ENCODE measurements around the gene DMD. TPM values are rescaled to one million over a fixed set of nuclear protein-coding genes. Genes with fewer than 3 reads are reported as not detected.

DMD gene
- total RNA-seq, 1 experiment from 2014 or later, result 47.2 TPM

- Histone ChIP-seq H3K36me3 (ENCODE audit: control insufficient read depth, insufficient read depth, low read length) (no peaks in the 10 kb centered on the region), H3K4me3 (ENCODE audit: low read depth, low read length) (no peak overlapping the region), H3K4me1 (no peaks in the 10 kb centered on the region), H3K27me3 (replicated peaks; ENCODE audit: control insufficient read depth, insufficient read depth, low read length) (no peaks in the 10 kb centered on the region), H3K9me3 (no peaks in the 10 kb centered on the region)
- Mint-ChIP-seq H3K4me1 (ENCODE audit: low read depth, unreplicated experiment) (no peaks in the 10 kb centered on the region), H3K4me3 (ENCODE audit: unreplicated experiment) (no peak overlapping the region), H3K27ac (ENCODE audit: unreplicated experiment) (no peak overlapping the region), H3K36me3 (ENCODE audit: insufficient read depth, unreplicated experiment) (no peaks in the 10 kb centered on the region), H3K27me3 (ENCODE audit: insufficient read depth, unreplicated experiment) (no peaks in the 10 kb centered on the region), H3K9me3 (ENCODE audit: unreplicated experiment) (no peaks in the 10 kb centered on the region)
- no peak for DNase-seq
- no TSS peak for BruUV-seq (replicated peaks)
- ChIA-PET POLR2A (no interaction called here), CTCF (no interaction called here)
- no peak for TF ChIP-seq CTCF (IDR thresholded peaks at IDR 0.05; ENCODE audit: insufficient read depth in 1 of 2, low read depth in 1 of 2, low read length in 1 of 2, severe bottlenecking in 1 of 2, unreplicated experiment in 1 of 2)
- intact Hi-C loops (cut with micrococcal nuclease; ENCODE audit: unreplicated experiment), result no loop called here
Measured at GRCh38 chrX:31092476-31092875, 2118.9 kb downstream of the DMD start.

- Mint-ChIP-seq H3K4me1 (ENCODE audit: low read depth, unreplicated experiment) (no peaks in the 10 kb centered on the region), H3K4me3 (ENCODE audit: unreplicated experiment) (no peak overlapping the region), H3K27me3 (ENCODE audit: insufficient read depth, unreplicated experiment) (no peaks in the 10 kb centered on the region), H3K27ac (ENCODE audit: unreplicated experiment) (no peak overlapping the region), H3K36me3 (ENCODE audit: insufficient read depth, unreplicated experiment) (no peaks in the 10 kb centered on the region), H3K9me3 (ENCODE audit: unreplicated experiment) (no peaks in the 10 kb centered on the region)
- ChIA-PET CTCF (no interaction called here), POLR2A (no interaction called here)
- no peaks in the 10 kb centered on the region for H3K36me3 ChIP-seq (ENCODE audit: control insufficient read depth, insufficient read depth, low read length)
- H3K9me3 ChIP-seq, result no peaks in the 10 kb centered on the region
- no TSS peak for BruUV-seq (replicated peaks)
- no peak overlapping the region for H3K4me3 ChIP-seq (ENCODE audit: low read depth, low read length)
- intact Hi-C loops (cut with micrococcal nuclease; ENCODE audit: unreplicated experiment), result no loop called here
- DNase-seq, result no peak
- no peaks in the 10 kb centered on the region for H3K4me1 ChIP-seq
- no peaks in the 10 kb centered on the region for H3K27me3 ChIP-seq (replicated peaks; ENCODE audit: control insufficient read depth, insufficient read depth, low read length)
- TF ChIP-seq CTCF (IDR thresholded peaks at IDR 0.05; ENCODE audit: insufficient read depth in 1 of 2, low read depth in 1 of 2, low read length in 1 of 2, severe bottlenecking in 1 of 2, unreplicated experiment in 1 of 2), result no peak
Measured at GRCh38 chrX:31091819-31092218, 2119.5 kb downstream of the DMD start.

GRCh38 chrX:31074522-31074921 is 2136.8 kb downstream of the DMD start:
- no peak for TF ChIP-seq CTCF (IDR thresholded peaks at IDR 0.05; ENCODE audit: insufficient read depth in 1 of 2, low read depth in 1 of 2, low read length in 1 of 2, severe bottlenecking in 1 of 2, unreplicated experiment in 1 of 2)
- Mint-ChIP-seq H3K36me3 (ENCODE audit: insufficient read depth, unreplicated experiment) (no peaks in the 10 kb centered on the region), H3K4me1 (ENCODE audit: low read depth, unreplicated experiment) (no peaks in the 10 kb centered on the region), H3K27ac (ENCODE audit: unreplicated experiment) (no peak overlapping the region), H3K4me3 (ENCODE audit: unreplicated experiment) (no peak overlapping the region), H3K9me3 (ENCODE audit: unreplicated experiment) (no peaks in the 10 kb centered on the region), H3K27me3 (ENCODE audit: insufficient read depth, unreplicated experiment) (no peaks in the 10 kb centered on the region)
- no TSS peak for BruUV-seq (replicated peaks)
- ChIA-PET CTCF (no interaction called here), POLR2A (no interaction called here)
- Histone ChIP-seq H3K9me3 (no peaks in the 10 kb centered on the region), H3K27me3 (replicated peaks; ENCODE audit: control insufficient read depth, insufficient read depth, low read length) (no peaks in the 10 kb centered on the region), H3K36me3 (ENCODE audit: control insufficient read depth, insufficient read depth, low read length) (no peaks in the 10 kb centered on the region), H3K4me3 (ENCODE audit: low read depth, low read length) (no peak overlapping the region), H3K4me1 (no peaks in the 10 kb centered on the region)
- no peak for DNase-seq
- intact Hi-C loops (cut with micrococcal nuclease; ENCODE audit: unreplicated experiment), result no loop called here

All from Caco-2 (cell line).